ENCODE results near the gene CEP162. TPM values are rescaled to one million over a fixed set of nuclear protein-coding genes. Genes with fewer than 3 reads are reported as not detected.

Gene CEP162
- total and polyA plus RNA-seq, 11 donors, result 1.6 to 5.6 (median 4.4) TPM

GRCh38 chr6:84093441-84094435 is 133.7 kb downstream of the CEP162 start:
- H3K4me1 ChIP-seq, result no peaks in the 10 kb centered on the region
- 70 to 74% (median 72%) methylated on average over 4 of the region's 4 CpGs for WGBS, 4 donors
- H3K27ac ChIP-seq, result no peak overlapping the region
- H3K4me3 ChIP-seq, result no peak overlapping the region
- no peak for ATAC-seq
- no peaks in the 10 kb centered on the region for H3K27me3 ChIP-seq
- peaks cover 0 to 5% (median 0%) of the 10 kb centered on the region in 12 donors for H3K9me3 ChIP-seq
- H3K36me3 ChIP-seq, result no peaks in the 10 kb centered on the region
- TF ChIP-seq CTCF (IDR thresholded peaks at IDR 0.05) (no peak), POLR2A (IDR thresholded peaks at IDR 0.05) (no peak)
- intact Hi-C loops (cut with DNase I), result no loop called here
- no peak for DNase-seq

GRCh38 chr6:84089552-84089951 is 137.9 kb downstream of the CEP162 start:
- Histone ChIP-seq H3K4me3 (no peak overlapping the region), H3K9me3 (peaks cover 0 to 5% (median 0%) of the 10 kb centered on the region in 12 donors), H3K4me1 (no peaks in the 10 kb centered on the region), H3K27me3 (no peaks in the 10 kb centered on the region), H3K36me3 (no peaks in the 10 kb centered on the region), H3K27ac (no peak overlapping the region)
- WGBS, 4 donors, result 62 to 69% (median 64%) methylated on average over 3 of the region's 3 CpGs
- intact Hi-C loops (cut with DNase I), result no loop called here
- DNase-seq (no peak), ATAC-seq (no peak)
- no peak for TF ChIP-seq POLR2A (IDR thresholded peaks at IDR 0.05)
- TF ChIP-seq CTCF (IDR thresholded peaks at IDR 0.05), result no peak

- Histone ChIP-seq H3K4me1 (no peaks in the 10 kb centered on the region), H3K4me3 (no peak overlapping the region), H3K36me3 (no peaks in the 10 kb centered on the region), H3K27me3 (no peaks in the 10 kb centered on the region), H3K9me3 (peaks cover 0 to 5% (median 0%) of the 10 kb centered on the region in 12 donors), H3K27ac (no peak overlapping the region)
- peak in 1 of 4 donors; percentile 34 for ATAC-seq
- TF ChIP-seq CTCF (IDR thresholded peaks at IDR 0.05), result no peak
- no peak for TF ChIP-seq POLR2A (IDR thresholded peaks at IDR 0.05)
- intact Hi-C loops (cut with DNase I), result no loop called here
- 45 to 61% (median 53%) methylated on average over 4 of the region's 4 CpGs for WGBS, 4 donors
- DNase-seq, result no peak
Measured at GRCh38 chr6:84089081-84089480, 138.4 kb downstream of the CEP162 start.

GRCh38 chr6:84086545-84087429 is 140.7 kb downstream of the CEP162 start:
- no peaks in the 10 kb centered on the region for H3K9me3 ChIP-seq
- H3K27me3 ChIP-seq, result no peaks in the 10 kb centered on the region
- 53 to 69% (median 61%) methylated on average over 6 of the region's 6 CpGs for WGBS, 4 donors
- intact Hi-C loops (cut with DNase I), result no loop called here
- H3K4me3 ChIP-seq, result no peak overlapping the region
- TF ChIP-seq POLR2A (IDR thresholded peaks at IDR 0.05) (no peak), CTCF (IDR thresholded peaks at IDR 0.05) (no peak)
- no peaks in the 10 kb centered on the region for H3K36me3 ChIP-seq
- H3K4me1 ChIP-seq, result no peaks in the 10 kb centered on the region
- ATAC-seq (no peak), DNase-seq (no peak)
- H3K27ac ChIP-seq, result no peak overlapping the region

Measured in heart left ventricle (tissue), 16 donors.